Activated CD4-positive, alpha-beta T cell treated with anti-CD3 and anti-CD28 coated beads for 36 hours (primary cell): Measurements from ENCODE around the gene ACAP2. TPM values are rescaled to one million over a fixed set of nuclear protein-coding genes. Genes with fewer than 3 reads are reported as not detected.
"Not testable (repeated sequence)": the region's sequence is repeated elsewhere in the genome, so short reads cannot be mapped to it uniquely, and the experiment has no call there.

Source experiments
- ATAC-seq: fragments of 200-7000 bp; cut with Tn5 transposase; one replicate; pipeline ENCODE4 v1.10.0; 2021; ENCODE audit warnings: mild to moderate bottlenecking, moderate library complexity
- CTCF ChIA-PET: fragments of 350-600 bp; sonication (Branson Sonifier 250); formaldehyde crosslinking; loops from one replicate; lab custom pipeline; 2021; ENCODE audit warnings: antibody characterized with exemption; lab: Charles Lee
- POLR2A ChIA-PET: fragments of 350-600 bp; sonication (Branson Sonifier 250); formaldehyde crosslinking; loops from one replicate; lab custom pipeline; 2021; ENCODE audit warnings: antibody characterized with exemption, inconsistent platforms; lab: Charles Lee
- DNase-seq: peaks from one replicate; pipeline ENCODE4 v3.0.0-alpha.2; 2020
- H3K27ac Mint-ChIP-seq: one replicate; pipeline ENCODE4 v1.8.0; 2021; ENCODE audit warnings: mixed read lengths
- H3K27me3 Mint-ChIP-seq: one replicate; pipeline ENCODE4 v1.8.0; 2021; ENCODE audit warnings: mixed read lengths
- H3K36me3 Mint-ChIP-seq: one replicate; pipeline ENCODE4 v1.8.0; 2021; ENCODE audit warnings: low read depth, mixed read lengths
- H3K4me1 Mint-ChIP-seq: one replicate; pipeline ENCODE4 v1.8.0; 2021; ENCODE audit warnings: mixed read lengths
- H3K4me3 Mint-ChIP-seq: one replicate; pipeline ENCODE4 v1.8.0; 2021; ENCODE audit warnings: mild to moderate bottlenecking, moderate library complexity, mixed read lengths
- H3K9me3 Mint-ChIP-seq: one replicate; pipeline ENCODE4 v1.8.0; 2021; ENCODE audit warnings: low read depth, mixed read lengths
- intact Hi-C, 2 experiments: fragments of 100-400 bp; cut with DNase I in 1 of 2; cut with micrococcal nuclease in 1 of 2; formaldehyde crosslinking; loops; one replicate each; pipeline versions ENCODE4 v1.14.2 to v1.15.1; 2022 to 2024; cut with DNase I, micrococcal nuclease
- total RNA-seq, 2 experiments: library from RNA; stranded (reverse); gene quantifications; one replicate each; pipeline ENCODE4 v1.2.3, GENCODE V29; 2021

The ACAP2 gene
- total RNA-seq, 2 experiments from 2014 or later: 43.7 to 51.9 TPM

DNA sequence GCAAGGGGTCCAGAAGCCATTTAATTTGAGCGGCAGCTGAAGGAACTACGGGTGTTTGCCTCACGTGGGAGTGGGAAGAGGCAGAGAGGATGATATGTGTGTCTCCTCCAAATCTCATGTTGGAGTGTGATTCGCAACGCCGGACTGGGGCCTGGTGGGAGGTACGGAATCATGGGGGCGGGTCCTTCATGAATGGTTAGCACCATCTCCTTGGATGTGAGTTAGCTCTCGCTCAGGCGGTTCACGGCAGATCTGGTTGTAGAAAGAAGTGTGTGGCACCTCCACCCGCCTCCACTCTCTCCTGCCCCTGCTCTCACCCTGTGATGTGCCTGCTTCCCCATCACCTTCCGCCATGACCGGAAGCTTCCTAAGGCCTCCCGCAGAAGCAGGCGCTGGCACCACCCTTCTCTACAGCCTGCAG, 197.3 kb downstream of the ACAP2 start:
- POLR2A ChIA-PET: no interaction called here
- H3K9me3 Mint-ChIP-seq: no peaks in the 10 kb centered on the region
- intact Hi-C loops: no loop called here
- DNase-seq (no peak), ATAC-seq (no peak)
- peaks cover 3% of the 10 kb centered on the region for H3K36me3 Mint-ChIP-seq
- H3K4me3 Mint-ChIP-seq: no peak overlapping the region
- no peak overlapping the region for H3K27ac Mint-ChIP-seq
- H3K4me1 Mint-ChIP-seq: peaks cover 11% of the 10 kb centered on the region
- H3K27me3 Mint-ChIP-seq: no peaks in the 10 kb centered on the region
- CTCF ChIA-PET: no interaction called here

DNA sequence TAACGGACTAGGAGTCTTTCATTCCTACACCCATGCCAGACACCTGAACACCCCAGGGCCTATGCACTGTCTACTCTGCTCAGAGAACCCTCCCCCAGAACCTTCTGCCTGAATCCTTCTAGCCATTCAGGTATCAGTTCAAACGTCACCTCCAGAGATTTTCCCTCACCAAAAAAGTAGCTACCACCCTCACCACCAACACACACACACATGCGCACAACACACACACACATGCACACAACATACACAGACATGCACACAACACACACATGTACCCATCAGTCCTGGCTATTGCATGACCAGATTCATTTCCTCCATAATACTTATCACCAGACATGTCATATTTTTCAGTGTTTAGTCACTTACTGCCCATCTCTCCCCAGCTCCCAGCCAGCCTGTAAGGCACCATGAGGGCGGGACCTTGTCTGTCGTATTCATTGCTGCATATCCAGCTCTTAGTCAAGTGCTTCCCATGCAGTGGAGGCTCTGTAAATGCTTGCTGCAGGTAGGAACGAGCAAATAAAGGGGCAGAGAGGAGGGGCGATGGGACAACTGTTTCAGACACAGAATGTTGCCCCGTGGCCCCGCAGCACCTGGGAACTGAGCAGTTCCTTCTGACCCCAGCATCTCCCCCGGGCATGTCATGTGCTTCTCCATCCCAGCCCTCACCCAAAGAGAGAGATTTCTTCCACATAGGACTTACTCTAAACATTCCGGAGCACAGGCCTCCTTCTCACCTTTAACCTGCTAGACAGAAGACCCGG, 201.0 kb downstream of the ACAP2 start:
- H3K9me3 Mint-ChIP-seq: no peaks in the 10 kb centered on the region
- no peaks in the 10 kb centered on the region for H3K27me3 Mint-ChIP-seq
- no peaks in the 10 kb centered on the region for H3K4me1 Mint-ChIP-seq
- no peak overlapping the region for H3K4me3 Mint-ChIP-seq
- intact Hi-C loops: no loop called here
- ChIA-PET POLR2A (no interaction called here), CTCF (no interaction called here)
- H3K27ac Mint-ChIP-seq: no peak overlapping the region
- DNase-seq (no peak), ATAC-seq (no peak)
- H3K36me3 Mint-ChIP-seq: peaks cover 10% of the 10 kb centered on the region

DNA sequence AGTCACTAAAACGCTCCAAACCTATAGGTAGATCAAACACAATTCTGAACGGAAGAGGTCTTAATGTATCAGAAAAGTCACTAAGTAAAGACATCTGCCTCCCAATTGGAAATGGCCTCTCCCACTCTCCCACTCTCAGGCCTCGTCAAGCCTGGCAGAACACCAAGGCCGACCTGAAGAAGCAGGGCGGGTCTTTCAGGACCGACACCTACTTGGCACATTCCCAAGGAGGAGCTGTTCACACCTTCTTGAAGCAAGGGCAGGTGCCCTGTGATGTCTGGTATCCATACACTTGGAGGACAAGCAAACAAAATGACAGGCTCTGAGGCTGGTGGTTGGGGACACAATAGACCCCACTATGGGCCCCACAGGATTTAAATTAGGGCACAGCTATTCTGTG, 201.9 kb downstream of the ACAP2 start:
- POLR2A ChIA-PET: no interaction called here

DNA sequence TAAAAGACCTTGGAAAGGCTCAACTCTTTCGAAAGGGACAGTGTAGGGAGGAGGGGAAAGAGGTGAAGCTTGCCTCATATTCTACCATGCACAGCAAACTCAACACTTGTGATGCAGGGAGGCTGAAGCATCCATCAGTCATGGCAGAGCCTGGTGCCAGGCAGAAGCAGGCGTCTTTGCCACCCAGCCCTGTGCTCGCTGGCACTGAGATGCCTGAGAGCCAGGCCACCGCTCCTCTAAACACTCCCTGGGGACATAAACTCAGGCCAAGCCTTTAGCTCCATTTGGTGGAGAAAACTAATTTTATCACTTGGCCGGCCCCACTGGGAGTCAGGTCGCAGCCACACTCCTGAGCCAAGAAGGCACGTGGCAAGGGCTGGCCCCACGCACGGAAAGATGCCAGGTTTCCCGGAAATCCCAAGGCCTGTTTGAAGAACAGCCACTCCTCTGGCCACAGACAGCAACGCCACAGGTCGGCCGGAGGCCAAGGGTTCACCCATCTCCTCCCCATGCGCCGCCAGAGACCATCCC, 202.6 kb downstream of the ACAP2 start:
- H3K36me3 Mint-ChIP-seq: peaks cover 7% of the 10 kb centered on the region
- no peaks in the 10 kb centered on the region for H3K27me3 Mint-ChIP-seq
- no peaks in the 10 kb centered on the region for H3K9me3 Mint-ChIP-seq
- ChIA-PET POLR2A (no interaction called here), CTCF (interaction anchor here (0.7 kb wide), 1 partner anchor 331 kb away, joined by 3 read pairs; no protein-coding TSS in a partner anchor)
- ATAC-seq (no peak), DNase-seq (no peak)
- H3K27ac Mint-ChIP-seq: no peak overlapping the region
- H3K4me1 Mint-ChIP-seq: no peaks in the 10 kb centered on the region
- intact Hi-C loops: no loop called here
- H3K4me3 Mint-ChIP-seq: no peak overlapping the region

More for the DNA sequence above, 201.9 kb downstream of the ACAP2 start:
- H3K27ac Mint-ChIP-seq: no peak overlapping the region
- intact Hi-C loops: no loop called here
- CTCF ChIA-PET: no interaction called here
- no peaks in the 10 kb centered on the region for H3K27me3 Mint-ChIP-seq
- DNase-seq (no peak), ATAC-seq (no peak)
- peaks cover 10% of the 10 kb centered on the region for H3K36me3 Mint-ChIP-seq
- no peaks in the 10 kb centered on the region for H3K9me3 Mint-ChIP-seq
- no peak overlapping the region for H3K4me3 Mint-ChIP-seq
- H3K4me1 Mint-ChIP-seq: no peaks in the 10 kb centered on the region

DNA sequence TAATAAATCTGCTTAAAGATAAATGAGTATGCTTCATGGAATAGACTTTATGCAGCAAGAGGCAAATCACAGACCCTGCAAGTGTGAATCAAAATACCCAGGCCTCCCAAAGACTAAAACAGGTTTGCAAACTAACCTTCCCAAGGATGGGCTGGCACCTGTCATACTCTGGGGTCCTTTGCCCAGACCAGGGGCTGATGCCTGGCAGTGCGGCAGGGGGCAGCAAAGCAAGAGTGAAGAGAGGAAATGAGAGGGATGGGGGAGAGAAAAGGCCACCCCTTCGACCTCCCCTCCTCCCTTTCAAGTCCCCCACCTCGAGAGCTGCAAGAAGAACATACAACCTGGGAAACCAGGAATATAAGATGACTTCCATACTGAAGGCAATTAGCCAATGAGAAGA, 203.7 kb downstream of the ACAP2 start:
- no peak overlapping the region for H3K4me3 Mint-ChIP-seq
- DNase-seq: no peak
- H3K36me3 Mint-ChIP-seq: peaks cover 7% of the 10 kb centered on the region
- intact Hi-C loops: no loop called here
- ATAC-seq: no peak
- CTCF ChIA-PET: no interaction called here
- no peak overlapping the region for H3K27ac Mint-ChIP-seq
- H3K9me3 Mint-ChIP-seq: no peaks in the 10 kb centered on the region
- POLR2A ChIA-PET: no interaction called here
- H3K27me3 Mint-ChIP-seq: no peaks in the 10 kb centered on the region
- H3K4me1 Mint-ChIP-seq: no peaks in the 10 kb centered on the region

DNA sequence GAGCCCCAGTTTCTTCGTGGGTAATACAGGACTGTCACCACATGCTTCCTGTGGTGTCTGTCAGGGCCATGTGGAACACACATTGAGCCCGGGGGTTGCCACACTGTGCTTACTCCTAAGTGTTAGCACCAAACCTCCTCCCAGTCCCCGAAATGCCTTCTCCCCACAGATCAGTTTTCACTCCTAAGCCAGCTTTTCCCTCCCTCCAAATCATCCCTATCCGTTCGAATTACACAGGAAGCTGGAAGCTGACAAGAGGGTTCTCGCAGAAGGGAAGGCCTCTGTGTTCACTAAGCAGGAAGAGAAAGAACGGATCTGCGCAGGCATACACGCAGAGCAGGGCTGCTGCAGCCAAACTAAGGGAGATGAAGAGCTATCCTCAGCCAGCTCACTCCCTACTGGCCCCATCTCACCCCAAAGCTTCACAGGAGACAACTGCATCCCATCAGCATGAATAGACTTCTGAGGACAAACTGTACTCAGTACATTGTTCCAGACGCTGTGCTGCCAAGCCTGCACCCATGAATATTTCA, 204.2 kb downstream of the ACAP2 start:
- Mint-ChIP-seq H3K27me3 (no peaks in the 10 kb centered on the region), H3K4me1 (no peaks in the 10 kb centered on the region), H3K36me3 (peaks cover 7% of the 10 kb centered on the region), H3K27ac (no peak overlapping the region), H3K9me3 (no peaks in the 10 kb centered on the region), H3K4me3 (no peak overlapping the region)
- no peak for ATAC-seq
- ChIA-PET CTCF (no interaction called here), POLR2A (no interaction called here)
- DNase-seq: no peak
- intact Hi-C loops: no loop called here

DNA sequence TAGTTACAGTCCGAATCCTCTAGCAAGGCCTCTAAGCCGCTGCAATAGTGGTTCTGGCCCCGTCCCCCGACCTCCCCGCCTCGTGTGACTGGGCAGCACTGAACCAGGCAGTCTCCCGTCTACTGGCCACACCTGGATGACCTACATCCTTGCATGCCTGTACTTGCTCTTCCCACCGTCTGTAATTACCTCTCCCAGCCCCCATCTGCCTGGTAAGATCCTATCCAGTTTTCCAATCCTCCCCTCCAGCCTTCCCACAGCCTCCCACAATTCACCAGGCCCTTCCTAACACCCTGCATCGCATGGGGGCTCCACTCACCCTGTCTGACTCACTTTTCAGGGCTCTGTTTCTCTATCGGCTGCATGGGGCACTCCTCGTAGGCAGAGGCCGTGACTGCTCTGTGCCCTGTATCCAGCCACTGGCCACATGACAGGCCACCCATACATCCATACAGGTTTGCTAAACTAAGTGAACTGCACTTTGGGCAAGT, 204.7 kb downstream of the ACAP2 start:
- Mint-ChIP-seq H3K27ac (no peak overlapping the region), H3K27me3 (no peaks in the 10 kb centered on the region), H3K9me3 (no peaks in the 10 kb centered on the region)

DNA sequence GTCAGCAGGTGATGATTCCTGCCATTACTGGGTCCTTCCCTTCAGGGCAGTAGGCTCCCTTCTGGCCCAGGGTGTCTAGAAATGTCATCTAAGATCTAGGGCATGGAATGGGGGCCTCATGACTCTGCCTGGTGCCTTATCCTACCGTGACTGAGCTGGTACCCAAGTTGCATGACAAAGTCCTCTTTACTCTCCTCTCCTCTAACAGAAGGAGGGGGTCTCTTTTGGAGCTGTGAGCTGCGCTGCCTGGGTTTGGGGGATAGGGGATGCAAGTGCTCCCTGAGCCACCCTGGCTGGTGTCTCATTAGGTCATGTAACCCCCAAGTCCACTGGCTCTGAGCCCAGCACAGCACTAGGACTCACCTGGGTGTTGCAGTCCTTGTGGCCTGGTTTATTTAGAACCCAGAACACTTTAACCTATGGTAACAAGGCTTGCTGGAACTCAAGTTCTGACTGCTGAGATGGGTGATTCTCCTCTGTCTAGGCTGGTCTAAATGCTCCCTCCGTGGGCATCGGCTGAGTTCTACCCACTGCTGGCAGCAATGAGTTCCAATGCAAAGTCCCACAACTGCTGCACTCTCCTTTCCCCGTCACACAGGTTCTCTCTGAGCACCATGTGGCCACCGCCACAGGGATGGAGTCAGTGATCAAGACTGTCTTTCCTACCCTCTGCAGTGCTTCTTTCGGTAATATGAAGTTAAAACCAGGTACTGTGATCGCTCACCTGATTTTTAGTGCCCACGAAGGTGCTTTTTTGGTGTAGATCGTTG, 205.8 kb downstream of the ACAP2 start:
- H3K27me3 Mint-ChIP-seq: no peaks in the 10 kb centered on the region
- peaks cover 3% of the 10 kb centered on the region for H3K9me3 Mint-ChIP-seq
- H3K4me3 Mint-ChIP-seq: no peak overlapping the region
- no peak overlapping the region for H3K27ac Mint-ChIP-seq
- H3K36me3 Mint-ChIP-seq: peaks cover 7% of the 10 kb centered on the region
- CTCF ChIA-PET: interaction anchor here (0.7 kb wide), 1 partner anchor 830 kb away, joined by 4 read pairs; no protein-coding TSS in a partner anchor
- H3K4me1 Mint-ChIP-seq: no peaks in the 10 kb centered on the region
- intact Hi-C loops: no loop called here
- DNase-seq (no peak), ATAC-seq (no peak)
- POLR2A ChIA-PET: no interaction called here

More for the DNA sequence above, 204.7 kb downstream of the ACAP2 start:
- DNase-seq (no peak), ATAC-seq (no peak)
- POLR2A ChIA-PET: no interaction called here
- Mint-ChIP-seq H3K36me3 (peaks cover 7% of the 10 kb centered on the region), H3K4me1 (no peaks in the 10 kb centered on the region), H3K4me3 (no peak overlapping the region)
- intact Hi-C loops: no loop called here
- CTCF ChIA-PET: no interaction called here

DNA sequence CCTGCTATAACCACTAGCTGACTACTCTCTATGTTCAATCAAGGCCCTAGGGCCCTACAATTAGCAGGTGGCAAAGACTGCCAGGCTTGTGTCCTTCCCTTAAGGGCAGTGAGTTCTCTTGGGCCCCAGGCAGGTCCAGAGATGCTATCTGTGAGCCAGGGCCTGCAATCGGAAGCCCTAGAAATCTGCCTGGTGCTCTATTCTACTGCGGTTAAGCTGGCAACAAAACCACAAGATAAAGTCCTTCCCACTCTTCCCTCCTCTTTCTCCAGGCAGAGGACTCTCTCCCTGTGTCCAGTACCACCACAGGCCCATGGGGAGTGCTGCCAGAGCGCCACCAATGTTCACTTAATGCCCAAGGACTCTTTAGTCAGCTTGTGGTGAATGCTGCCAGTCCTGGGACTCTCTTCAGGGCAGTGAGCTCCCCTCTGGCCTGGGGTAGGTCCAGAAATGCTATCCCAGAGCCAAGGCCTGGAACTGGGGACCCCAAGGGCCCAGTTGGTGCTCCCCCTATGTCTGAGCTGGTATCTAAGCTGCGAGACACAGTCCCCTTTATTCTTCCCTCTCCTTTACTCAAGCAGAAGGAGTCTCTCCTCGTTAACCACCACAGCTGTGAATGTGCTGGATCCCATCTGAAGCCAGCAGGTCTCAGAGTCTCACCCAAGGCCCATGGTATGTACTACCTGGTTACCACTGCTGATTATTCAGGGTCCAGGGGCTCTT, 206.6 kb downstream of the ACAP2 start:
- intact Hi-C loops: no loop called here
- CTCF ChIA-PET: interaction anchor here (0.7 kb wide), 1 partner anchor 829 kb away, joined by 4 read pairs; no protein-coding TSS in a partner anchor

DNA sequence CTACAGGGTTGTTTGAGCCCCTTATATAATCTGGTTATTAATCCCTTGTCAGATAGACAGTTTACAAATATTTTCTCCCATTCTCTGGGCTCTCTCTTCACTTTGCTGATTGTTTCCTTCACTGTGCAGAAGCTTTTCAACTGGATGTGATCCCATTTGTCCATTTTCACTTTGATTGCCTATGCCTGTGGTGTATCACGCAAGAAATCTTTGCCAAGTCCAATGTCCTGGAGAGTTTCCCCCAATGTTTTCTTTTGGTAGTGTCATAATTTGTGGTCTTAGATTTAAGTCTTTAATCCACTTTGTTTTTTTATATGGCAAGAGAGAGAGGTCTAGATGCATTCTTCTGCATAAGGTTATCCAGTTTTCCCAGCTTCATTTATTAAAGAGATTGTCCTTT, 212.6 kb downstream of the ACAP2 start:
- CTCF ChIA-PET: interaction anchor here (0.6 to 1.5 kb wide), 2 partner anchors 8 to 30 kb away, joined by 3 to 6 read pairs; no protein-coding TSS in a partner anchor

More for the DNA sequence above, 206.6 kb downstream of the ACAP2 start:
- H3K9me3 Mint-ChIP-seq: peaks cover 3% of the 10 kb centered on the region
- POLR2A ChIA-PET: no interaction called here
- no peaks in the 10 kb centered on the region for H3K4me1 Mint-ChIP-seq
- no peak overlapping the region for H3K4me3 Mint-ChIP-seq
- peaks cover 7% of the 10 kb centered on the region for H3K36me3 Mint-ChIP-seq
- ATAC-seq (no peak), DNase-seq (no peak)
- H3K27me3 Mint-ChIP-seq: no peaks in the 10 kb centered on the region
- H3K27ac Mint-ChIP-seq: no peak overlapping the region

DNA sequence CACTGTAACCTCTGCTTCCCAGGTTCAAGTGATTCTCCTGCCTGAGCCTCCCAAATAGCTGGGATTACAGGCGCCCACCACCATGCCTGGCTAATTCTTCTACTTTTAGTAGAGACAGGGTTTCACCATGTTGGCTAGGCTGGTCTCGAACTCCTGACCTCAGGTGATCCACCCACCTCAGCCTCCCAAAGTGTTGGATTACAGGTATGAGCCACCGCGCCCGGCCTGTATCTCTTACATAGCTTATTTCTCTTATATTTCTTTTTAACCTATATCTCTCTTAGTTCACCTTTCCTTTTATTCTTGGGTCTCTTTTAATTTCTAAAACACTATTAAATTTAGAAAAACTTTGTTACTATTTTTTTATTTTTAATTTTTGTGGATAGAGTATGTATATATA, 213.9 kb downstream of the ACAP2 start:
- H3K27me3 Mint-ChIP-seq, H3K4me3 Mint-ChIP-seq, CTCF ChIA-PET, DNase-seq, H3K36me3 Mint-ChIP-seq, H3K9me3 Mint-ChIP-seq, H3K27ac Mint-ChIP-seq, intact Hi-C loops, ATAC-seq, POLR2A ChIA-PET: not testable (repeated sequence)
- peaks cover 15% of the 10 kb centered on the region for H3K4me1 Mint-ChIP-seq

More for the DNA sequence above, 212.6 kb downstream of the ACAP2 start:
- Mint-ChIP-seq H3K9me3 (peaks cover 3% of the 10 kb centered on the region), H3K36me3 (peaks cover 8% of the 10 kb centered on the region), H3K4me3 (no peak overlapping the region), H3K27me3 (no peaks in the 10 kb centered on the region), H3K27ac (no peak overlapping the region), H3K4me1 (peaks cover 15% of the 10 kb centered on the region)
- no peak for ATAC-seq
- intact Hi-C loops: no loop called here
- POLR2A ChIA-PET: no interaction called here
- DNase-seq: no peak
